Prostate gland (tissue), 2 donors: ENCODE measurements around the gene SLC16A10.

ENCODE experiments used
- CTCF ChIP-seq, 4 experiments: fragments of 200-600 bp in 2 of 4; fragments of 450-650 bp in 2 of 4; sonication (generic) in 2 of 4; IDR thresholded peaks; 1 replicate in 3 of 4; 2 replicates in 1 of 4; pipeline ENCODE4 v1.5.1; 2016 to 2019; ENCODE audit warnings: antibody characterized with exemption in 4 of 4, mild to moderate bottlenecking in 2 of 4, moderate library complexity in 2 of 4
- POLR2A ChIP-seq: fragments of 450-650 bp; IDR thresholded peaks from one replicate; pipeline ENCODE4 v1.6.1; 2016; ENCODE audit warnings: antibody characterized with exemption, mild to moderate bottlenecking
- POLR2AphosphoS5 ChIP-seq: sonication (generic); formaldehyde crosslinking; IDR thresholded peaks from one replicate; pipeline ENCODE4 v1.6.1; 2017; ENCODE audit warnings: antibody characterized with exemption

- TF ChIP-seq CTCF (IDR thresholded peaks at IDR 0.05) (no peak), POLR2A (no peak), POLR2AphosphoS5 (no peak)
Observed at GRCh38 chr6:111208933-111209332, 121.6 kb downstream of the SLC16A10 start.
